Measurements from ENCODE around the gene KDM1A. TPM values are rescaled to one million over a fixed set of nuclear protein-coding genes. Genes with fewer than 3 reads are reported as not detected.

KDM1A gene
- total RNA-seq, 2 donors from 2014 or later, result 32.2 to 34.4 TPM

DNA sequence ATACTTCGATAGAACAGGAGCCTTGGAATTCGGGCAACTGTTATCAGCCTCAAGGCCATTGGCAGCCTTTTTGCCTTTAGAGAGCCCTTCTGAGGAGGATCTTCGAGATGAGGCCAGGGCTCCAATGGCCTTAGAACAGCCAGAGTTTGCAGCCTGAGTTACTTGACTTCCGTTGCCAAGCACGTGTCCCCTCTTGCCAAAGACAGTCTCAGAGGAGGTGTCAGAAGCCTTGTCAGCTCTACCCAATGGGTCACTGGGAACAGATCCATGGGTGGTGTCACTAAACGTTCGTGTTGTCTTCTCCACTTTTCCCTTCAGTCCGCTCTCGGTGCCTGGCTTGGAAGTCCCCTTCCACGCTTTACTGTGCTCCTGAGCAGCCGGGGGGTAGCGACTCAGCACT, 73.2 kb downstream of the KDM1A start:
- no peaks in the 10 kb centered on the region for H3K27me3 Mint-ChIP-seq
- H3K9me3 ChIP-seq (ENCODE audit: control insufficient read depth, low read length, poor library complexity, severe bottlenecking), result no peaks in the 10 kb centered on the region
- ATAC-seq (no peak), DNase-seq (no peak)
- peaks cover 11% of the 10 kb centered on the region for H3K36me3 Mint-ChIP-seq (ENCODE audit: low read depth)
- H3K27ac Mint-ChIP-seq, result no peak overlapping the region
- no peak overlapping the region for H3K4me3 Mint-ChIP-seq
- H3K4me1 Mint-ChIP-seq, result peaks cover 13% of the 10 kb centered on the region

DNA sequence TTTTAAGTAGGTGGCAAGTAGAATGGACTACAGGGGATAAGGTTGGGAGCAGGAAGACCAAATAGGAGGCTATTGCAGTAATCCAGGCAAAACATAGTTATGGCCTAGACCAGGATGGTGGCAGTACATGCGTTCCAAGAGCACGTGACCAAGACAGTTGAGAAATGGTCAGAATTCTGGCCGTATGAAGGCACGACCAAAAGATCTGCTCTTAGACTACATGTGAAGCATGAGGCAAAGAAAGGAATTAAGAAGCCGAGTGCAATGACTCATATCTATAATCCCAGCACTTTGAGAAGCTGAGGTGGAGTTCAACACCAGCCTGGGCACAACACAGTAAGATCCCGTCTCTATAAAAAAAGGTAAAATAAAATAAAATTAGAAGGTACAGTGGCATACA, 78.0 kb downstream of the KDM1A start:
- H3K9me3 ChIP-seq (ENCODE audit: control insufficient read depth, low read length, poor library complexity, severe bottlenecking), result no peaks in the 10 kb centered on the region
- Mint-ChIP-seq H3K36me3 (ENCODE audit: low read depth) (peaks cover 11% of the 10 kb centered on the region), H3K27me3 (no peaks in the 10 kb centered on the region), H3K4me1 (peaks cover 46% of the 10 kb centered on the region), H3K4me3 (no peak overlapping the region), H3K27ac (no peak overlapping the region)
- ATAC-seq (no peak), DNase-seq (no peak)

GRCh38 chr1:23098463-23099170, 79.3 kb downstream of the KDM1A start:
- Mint-ChIP-seq H3K27me3 (no peaks in the 10 kb centered on the region), H3K4me3 (peak overlapping the region; percentile 53), H3K36me3 (ENCODE audit: low read depth) (peaks cover 4% of the 10 kb centered on the region), H3K4me1 (peaks cover 50% of the 10 kb centered on the region), H3K27ac (peak overlapping the region; percentile 86)
- DNase-seq (peak in 2 of 3 donors; percentile 30 to 38), ATAC-seq (peak; percentile 52)
- no peaks in the 10 kb centered on the region for H3K9me3 ChIP-seq (ENCODE audit: control insufficient read depth, low read length, poor library complexity, severe bottlenecking)

DNA sequence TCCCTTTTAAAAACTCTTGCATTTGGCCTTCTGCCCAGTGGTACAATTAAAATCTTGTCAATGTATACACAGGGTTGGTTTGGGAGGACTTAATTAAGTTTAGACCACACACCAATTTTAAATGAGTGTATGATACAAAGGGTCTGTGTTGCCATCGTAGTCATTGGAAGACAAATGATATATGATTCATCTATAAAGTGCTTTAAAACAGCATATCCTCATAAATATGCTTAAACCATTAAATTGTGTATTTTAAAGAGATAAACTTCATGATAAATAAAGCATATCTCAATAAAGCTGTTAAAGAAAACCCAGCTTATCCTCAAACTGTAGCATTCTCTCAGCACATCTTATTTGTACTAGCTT, 79.9 kb downstream of the KDM1A start:
- no peak for ATAC-seq
- no peaks in the 10 kb centered on the region for H3K36me3 Mint-ChIP-seq (ENCODE audit: low read depth)
- no peaks in the 10 kb centered on the region for H3K27me3 Mint-ChIP-seq
- peaks cover 49% of the 10 kb centered on the region for H3K4me1 Mint-ChIP-seq
- H3K4me3 Mint-ChIP-seq, result no peak overlapping the region
- no peak for DNase-seq
- H3K9me3 ChIP-seq (ENCODE audit: control insufficient read depth, low read length, poor library complexity, severe bottlenecking), result no peaks in the 10 kb centered on the region
- H3K27ac Mint-ChIP-seq, result peak overlapping the region; percentile 86

DNA sequence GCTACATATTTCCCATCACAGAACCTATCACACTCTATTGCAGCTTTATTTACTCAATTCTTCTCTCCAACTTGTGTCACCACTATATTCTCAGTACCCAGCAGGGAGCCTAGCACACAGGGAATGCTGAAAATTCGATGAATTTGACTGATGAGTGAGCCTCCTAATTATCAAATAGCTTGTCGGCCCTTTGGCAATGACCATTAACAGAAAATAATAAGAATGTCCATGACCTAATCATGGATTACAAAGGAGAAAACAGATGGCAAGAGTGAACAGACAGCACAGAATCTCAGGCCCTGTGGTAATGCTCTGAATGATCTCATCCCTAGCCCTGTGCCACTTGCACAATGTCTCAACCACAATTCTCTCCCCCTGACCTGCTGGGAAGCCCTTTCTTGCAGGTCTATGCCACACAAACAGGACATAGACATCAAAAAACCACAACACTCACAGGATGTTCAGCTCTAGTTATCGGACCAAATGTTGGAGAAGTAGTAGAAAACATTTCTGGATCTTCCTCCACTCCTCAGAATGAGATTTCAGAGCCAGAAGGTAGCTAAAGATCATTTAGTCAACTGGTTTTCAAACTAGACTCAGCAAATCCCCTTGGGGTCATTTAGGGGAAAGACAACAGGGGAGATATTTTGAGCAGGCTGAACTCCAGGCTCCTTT, 80.9 kb downstream of the KDM1A start:
- peaks cover 52% of the 10 kb centered on the region for H3K4me1 Mint-ChIP-seq
- no peaks in the 10 kb centered on the region for H3K9me3 ChIP-seq (ENCODE audit: control insufficient read depth, low read length, poor library complexity, severe bottlenecking)
- H3K36me3 Mint-ChIP-seq (ENCODE audit: low read depth), result no peaks in the 10 kb centered on the region
- DNase-seq (no peak), ATAC-seq (peak; percentile 70)
- no peaks in the 10 kb centered on the region for H3K27me3 Mint-ChIP-seq
- peak overlapping the region; percentile 92 for H3K27ac Mint-ChIP-seq
- peak overlapping the region; percentile 65 for H3K4me3 Mint-ChIP-seq

- Mint-ChIP-seq H3K36me3 (ENCODE audit: low read depth) (no peaks in the 10 kb centered on the region), H3K4me3 (no peak overlapping the region), H3K4me1 (peaks cover 46% of the 10 kb centered on the region), H3K27me3 (no peaks in the 10 kb centered on the region), H3K27ac (peak overlapping the region; percentile 97)
- no peaks in the 10 kb centered on the region for H3K9me3 ChIP-seq (ENCODE audit: control insufficient read depth, low read length, poor library complexity, severe bottlenecking)
- no peak for DNase-seq
- no peak for ATAC-seq
Measured at GRCh38 chr1:23101101-23101827, 82.0 kb downstream of the KDM1A start.

GRCh38 chr1:23101887-23102286, 82.6 kb downstream of the KDM1A start:
- Mint-ChIP-seq H3K27ac (peak overlapping the region; percentile 97), H3K4me1 (peaks cover 49% of the 10 kb centered on the region), H3K36me3 (ENCODE audit: low read depth) (peaks cover 3% of the 10 kb centered on the region), H3K27me3 (no peaks in the 10 kb centered on the region), H3K4me3 (no peak overlapping the region)
- ATAC-seq (no peak), DNase-seq (no peak)
- no peaks in the 10 kb centered on the region for H3K9me3 ChIP-seq (ENCODE audit: control insufficient read depth, low read length, poor library complexity, severe bottlenecking)

DNA sequence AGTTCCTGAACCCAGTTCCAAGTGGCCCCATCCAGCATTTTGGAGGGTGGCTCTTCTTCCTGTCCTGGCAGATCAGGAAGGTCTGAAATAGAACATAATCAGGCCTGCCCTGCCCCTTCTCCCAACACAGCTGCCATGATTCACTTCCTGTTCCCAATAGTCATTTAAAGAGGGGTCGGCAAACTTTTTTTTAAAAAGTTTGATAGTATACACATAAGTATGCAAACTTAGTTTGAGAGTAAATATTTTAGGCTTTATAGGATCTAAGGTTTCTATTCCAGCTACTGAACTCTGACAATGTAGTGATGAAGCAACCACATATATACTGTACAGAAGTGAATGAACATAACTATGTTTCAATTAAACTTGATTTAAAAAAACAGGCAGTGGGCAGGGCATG, 83.0 kb downstream of the KDM1A start:
- peak overlapping the region; percentile 97 for H3K27ac Mint-ChIP-seq
- peaks cover 5% of the 10 kb centered on the region for H3K36me3 Mint-ChIP-seq (ENCODE audit: low read depth)
- H3K4me3 Mint-ChIP-seq, result no peak overlapping the region
- DNase-seq, result no peak
- H3K27me3 Mint-ChIP-seq, result no peaks in the 10 kb centered on the region
- H3K4me1 Mint-ChIP-seq, result peaks cover 52% of the 10 kb centered on the region
- no peaks in the 10 kb centered on the region for H3K9me3 ChIP-seq (ENCODE audit: control insufficient read depth, low read length, poor library complexity, severe bottlenecking)
- ATAC-seq, result no peak

DNA sequence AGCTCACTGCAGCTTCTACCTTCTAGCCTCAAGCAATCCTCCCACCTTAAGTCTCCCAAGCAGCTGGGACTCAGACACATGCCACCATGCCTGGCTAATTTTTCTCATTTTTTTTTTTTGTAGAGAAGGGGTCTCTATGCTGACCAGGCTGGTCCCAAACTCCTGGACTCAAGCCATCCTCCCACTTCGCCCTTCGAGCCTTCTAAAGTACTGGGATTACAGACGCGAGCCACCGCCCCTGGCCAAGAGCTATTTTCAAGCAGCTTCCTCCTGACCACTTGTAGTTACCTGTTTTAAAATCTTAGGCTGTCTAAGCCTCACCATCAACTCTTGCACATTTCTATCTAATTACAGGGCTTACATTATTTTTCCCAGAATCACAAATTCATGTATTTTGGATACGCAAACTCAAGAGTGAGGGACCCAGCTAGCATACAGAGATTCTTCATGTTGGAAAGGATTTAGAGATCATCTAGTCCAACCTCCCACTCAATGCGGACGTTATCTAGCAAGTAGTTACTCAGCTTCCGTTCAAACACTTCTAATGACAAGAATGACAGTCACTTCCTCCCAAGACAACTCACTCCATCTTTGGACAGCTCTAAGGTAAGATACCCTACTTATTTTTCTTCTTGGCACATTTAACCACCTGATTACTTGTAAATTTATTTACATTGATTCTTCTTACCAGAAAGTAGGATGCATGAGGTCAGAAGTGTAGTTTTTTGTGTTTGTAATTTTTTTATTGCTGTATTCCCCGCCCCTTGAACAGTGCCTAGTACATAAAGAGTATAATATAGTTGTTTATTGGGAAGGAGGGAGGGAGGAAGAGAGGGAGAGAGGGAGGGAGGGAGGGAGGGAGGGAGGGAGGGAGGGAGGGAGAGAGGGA, 84.0 kb downstream of the KDM1A start:
- peaks cover 5% of the 10 kb centered on the region for H3K36me3 Mint-ChIP-seq (ENCODE audit: low read depth)
- no peak for DNase-seq
- peak overlapping the region; percentile 85 for H3K4me3 Mint-ChIP-seq
- H3K4me1 Mint-ChIP-seq, result peaks cover 51% of the 10 kb centered on the region
- no peaks in the 10 kb centered on the region for H3K27me3 Mint-ChIP-seq
- H3K27ac Mint-ChIP-seq, result peak overlapping the region; percentile 97
- H3K9me3 ChIP-seq (ENCODE audit: control insufficient read depth, low read length, poor library complexity, severe bottlenecking), result no peaks in the 10 kb centered on the region
- ATAC-seq, result peak; percentile 89

DNA sequence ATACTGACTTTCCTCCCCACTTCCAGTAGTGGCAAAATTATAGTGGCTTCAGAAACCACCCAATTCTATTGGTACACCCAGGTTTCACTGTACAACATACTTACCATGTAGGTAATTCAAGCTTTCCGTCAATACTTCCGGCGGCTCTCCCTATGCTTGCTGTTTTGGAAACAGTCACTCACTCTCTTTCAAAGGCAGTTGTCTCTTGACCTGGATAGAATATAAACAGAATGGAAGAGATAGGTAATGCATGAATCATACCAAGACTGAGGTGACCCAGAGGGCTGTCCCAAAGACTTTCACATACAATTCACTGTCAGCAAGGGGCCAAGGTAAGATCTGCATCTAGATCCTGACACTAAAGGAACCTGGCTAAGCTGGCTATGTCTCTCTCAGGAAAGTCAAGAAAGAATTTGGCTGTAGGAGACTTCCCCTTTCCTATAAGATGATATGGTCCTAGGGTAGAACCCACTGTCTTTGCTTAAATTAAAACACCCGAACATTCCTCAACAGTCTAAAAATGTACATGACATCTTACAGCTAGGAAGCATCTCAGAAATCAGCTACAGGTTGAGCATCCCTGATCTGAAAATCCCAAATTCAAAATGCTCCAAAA, 89.8 kb downstream of the KDM1A start:
- no peaks in the 10 kb centered on the region for H3K9me3 ChIP-seq (ENCODE audit: control insufficient read depth, low read length, poor library complexity, severe bottlenecking)
- H3K27me3 Mint-ChIP-seq, result no peaks in the 10 kb centered on the region
- H3K4me1 Mint-ChIP-seq, result peaks cover 41% of the 10 kb centered on the region
- no peak overlapping the region for H3K4me3 Mint-ChIP-seq
- H3K36me3 Mint-ChIP-seq (ENCODE audit: low read depth), result peaks cover 7% of the 10 kb centered on the region
- DNase-seq, result no peak
- peak; percentile 25 for ATAC-seq
- peak overlapping the region; percentile 6 for H3K27ac Mint-ChIP-seq

- no peaks in the 10 kb centered on the region for H3K9me3 ChIP-seq (ENCODE audit: control insufficient read depth, low read length, poor library complexity, severe bottlenecking)
- H3K27me3 Mint-ChIP-seq, result no peaks in the 10 kb centered on the region
- H3K36me3 Mint-ChIP-seq (ENCODE audit: low read depth), result peaks cover 7% of the 10 kb centered on the region
- ATAC-seq (no peak), DNase-seq (no peak)
- peak overlapping the region; percentile 55 for H3K4me3 Mint-ChIP-seq
- peaks cover 41% of the 10 kb centered on the region for H3K4me1 Mint-ChIP-seq
- peak overlapping the region; percentile 95 for H3K27ac Mint-ChIP-seq
Measured at GRCh38 chr1:23110391-23110790, 91.1 kb downstream of the KDM1A start.

DNA sequence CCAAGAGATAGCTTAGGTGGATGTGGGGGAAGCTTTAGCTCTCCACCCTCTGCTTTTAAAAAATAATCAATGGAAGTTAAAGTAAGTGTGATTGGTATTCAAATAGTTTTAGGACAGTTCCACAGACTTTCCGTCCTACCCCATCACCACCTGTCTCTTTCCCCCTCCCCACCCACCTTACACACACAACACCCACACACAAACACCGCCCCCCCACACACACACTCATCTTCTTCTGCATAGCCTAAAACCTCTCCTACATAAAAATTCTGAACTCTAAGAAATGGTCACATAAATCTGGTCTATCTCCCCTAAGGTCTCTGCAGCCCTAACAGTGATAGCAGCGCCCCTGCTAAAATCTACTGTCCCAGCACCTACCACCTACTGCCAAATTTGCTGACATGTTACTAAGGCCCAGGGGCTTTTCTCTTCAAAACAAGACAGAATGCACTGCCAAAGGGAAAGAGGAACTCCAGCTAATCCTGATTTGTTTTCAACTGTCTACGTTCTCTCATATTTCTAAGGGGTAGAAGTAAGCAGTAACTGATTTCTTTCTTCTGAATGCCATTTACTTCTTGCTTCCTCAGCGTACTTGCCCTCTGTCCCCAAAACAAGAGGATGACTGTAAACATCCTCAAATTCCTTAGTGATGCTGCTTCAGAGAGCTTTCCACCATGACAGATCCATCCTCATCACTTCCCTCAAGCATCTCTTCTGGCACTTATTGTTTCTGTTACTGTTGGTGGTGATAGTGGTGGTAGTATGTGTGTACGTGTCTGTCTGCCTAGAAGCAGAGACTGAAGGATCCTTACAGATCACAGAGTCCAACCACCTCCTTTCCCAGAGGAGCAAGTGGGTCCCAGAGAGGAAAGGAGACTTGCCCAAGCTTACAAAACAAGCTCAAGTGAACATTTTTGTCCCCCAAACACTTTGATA, 92.6 kb downstream of the KDM1A start:
- Mint-ChIP-seq H3K27me3 (no peaks in the 10 kb centered on the region), H3K27ac (peak overlapping the region; percentile 95), H3K4me1 (peaks cover 37% of the 10 kb centered on the region), H3K4me3 (peak overlapping the region; percentile 28), H3K36me3 (ENCODE audit: low read depth) (peaks cover 4% of the 10 kb centered on the region)
- DNase-seq (no peak), ATAC-seq (no peak)
- H3K9me3 ChIP-seq (ENCODE audit: control insufficient read depth, low read length, poor library complexity, severe bottlenecking), result no peaks in the 10 kb centered on the region
